ENCODE data around the gene TRIM75. TPM values are rescaled to one million over a fixed set of nuclear protein-coding genes. Genes with fewer than 3 reads are reported as not detected.

Gene TRIM75
- polyA plus RNA-seq, 1 donor from 2014 or later, result not detected

- TF ChIP-seq TAF1 (IDR thresholded peaks at IDR 0.05; ENCODE audit: low read depth), result no peak
These were observed 1.0 kb upstream of the TRIM75 start (continued) for GRCh38 chr4:165052627-165053026.

GRCh38 chr4:165055601-165056000, 1.9 kb downstream of the TRIM75 start:
- Histone ChIP-seq H3K27me3 (ENCODE audit: insufficient read depth, low read depth, low read length) (no peaks in the 10 kb centered on the region), H3K9me3 (ENCODE audit: low read length) (no peaks in the 10 kb centered on the region), H3K9ac (ENCODE audit: low read length) (no peak overlapping the region), H3K79me2 (replicated peaks; ENCODE audit: insufficient read depth, low read length) (no peaks in the 10 kb centered on the region), H3K4me2 (ENCODE audit: low read length) (no peak overlapping the region), H3K9me2 (ENCODE audit: insufficient read depth, low read length) (no peaks in the 10 kb centered on the region), H3K36me3 (ENCODE audit: insufficient read depth, low read length) (no peaks in the 10 kb centered on the region), H2AFZ (ENCODE audit: low read depth, low read length) (no peak overlapping the region), H3K4me3 (ENCODE audit: low read length) (no peak overlapping the region), H4K20me1 (ENCODE audit: insufficient read depth) (no peaks in the 10 kb centered on the region), H3F3A (ENCODE audit: insufficient read depth, low read length, poor library complexity, severe bottlenecking) (no peaks in the 10 kb centered on the region), H3K27ac (ENCODE audit: low read length) (no peak overlapping the region)
- TF ChIP-seq SMC3 (conservative IDR thresholded peaks at IDR 0.05; ENCODE audit: poor library complexity) (no peak), MXI1 (conservative IDR thresholded peaks at IDR 0.05; ENCODE audit: poor library complexity, severe bottlenecking) (no peak), RAD21 (conservative IDR thresholded peaks at IDR 0.05) (no peak), CTCF (IDR thresholded peaks at IDR 0.05; ENCODE audit: poor library complexity, severe bottlenecking) (no peak), TAF1 (IDR thresholded peaks at IDR 0.05; ENCODE audit: low read depth) (no peak), POLR2AphosphoS5 (IDR thresholded peaks at IDR 0.05) (no peak), REST (IDR thresholded peaks at IDR 0.05; ENCODE audit: borderline replicate concordance) (no peak), EP300 (conservative IDR thresholded peaks at IDR 0.05; ENCODE audit: poor library complexity, severe bottlenecking) (no peak), EZH2 (IDR thresholded peaks at IDR 0.05; ENCODE audit: borderline replicate concordance, insufficient read depth, low read length, poor library complexity, severe bottlenecking) (no peak)

- TF ChIP-seq TAF1 (IDR thresholded peaks at IDR 0.05; ENCODE audit: low read depth) (no peak), CTCF (IDR thresholded peaks at IDR 0.05; ENCODE audit: poor library complexity, severe bottlenecking) (no peak), REST (IDR thresholded peaks at IDR 0.05; ENCODE audit: borderline replicate concordance) (no peak), MXI1 (conservative IDR thresholded peaks at IDR 0.05; ENCODE audit: poor library complexity, severe bottlenecking) (no peak), EP300 (conservative IDR thresholded peaks at IDR 0.05; ENCODE audit: poor library complexity, severe bottlenecking) (no peak), EZH2 (IDR thresholded peaks at IDR 0.05; ENCODE audit: borderline replicate concordance, insufficient read depth, low read length, poor library complexity, severe bottlenecking) (no peak), SMC3 (conservative IDR thresholded peaks at IDR 0.05; ENCODE audit: poor library complexity) (no peak), RAD21 (conservative IDR thresholded peaks at IDR 0.05) (no peak), POLR2AphosphoS5 (IDR thresholded peaks at IDR 0.05) (no peak)
- no peaks in the 10 kb centered on the region for H3K27me3 ChIP-seq (ENCODE audit: insufficient read depth, low read depth, low read length)
- no peak overlapping the region for H3K4me2 ChIP-seq (ENCODE audit: low read length)
- H3K79me2 ChIP-seq (replicated peaks; ENCODE audit: insufficient read depth, low read length), result no peaks in the 10 kb centered on the region
- no peaks in the 10 kb centered on the region for H3F3A ChIP-seq (ENCODE audit: insufficient read depth, low read length, poor library complexity, severe bottlenecking)
- no peaks in the 10 kb centered on the region for H3K9me3 ChIP-seq (ENCODE audit: low read length)
- no peak overlapping the region for H3K27ac ChIP-seq (ENCODE audit: low read length)
- H3K4me3 ChIP-seq (ENCODE audit: low read length), result no peak overlapping the region
- H3K36me3 ChIP-seq (ENCODE audit: insufficient read depth, low read length), result no peaks in the 10 kb centered on the region
- H3K9ac ChIP-seq (ENCODE audit: low read length), result no peak overlapping the region
- H3K9me2 ChIP-seq (ENCODE audit: insufficient read depth, low read length), result no peaks in the 10 kb centered on the region
- no peak overlapping the region for H2AFZ ChIP-seq (ENCODE audit: low read depth, low read length)
- no peaks in the 10 kb centered on the region for H4K20me1 ChIP-seq (ENCODE audit: insufficient read depth)
These were observed 5.0 kb downstream of the TRIM75 start for GRCh38 chr4:165058666-165059065.
